ENCODE results near the gene UQCRC2. TPM values are rescaled to one million over a fixed set of nuclear protein-coding genes. Genes with fewer than 3 reads are reported as not detected.

The UQCRC2 gene
- polyA plus RNA-seq, 1 donor (not counting 4 experiments of a cell fraction or from before 2014, with no cell fraction given): 255 TPM

GRCh38 chr16:21952040-21952792 is 945 bp upstream of the UQCRC2 start:
- no peak for DNase-seq (ENCODE audit: low read depth, low spot score)
- Histone ChIP-seq H3K4me1 (ENCODE audit: control insufficient read depth, extremely low read depth, insufficient read depth, low read length) (peaks cover 18% of the 10 kb centered on the region), H3K4me2 (ENCODE audit: control insufficient read depth, extremely low read depth, insufficient read depth, low read depth, low read length) (peak overlapping the region; percentile 94), H4K20me1 (ENCODE audit: control insufficient read depth, extremely low read depth, insufficient read depth, low read length) (peaks cover 4% of the 10 kb centered on the region), H3K9me1 (ENCODE audit: control insufficient read depth, extremely low read depth, insufficient read depth, low read length) (no peaks in the 10 kb centered on the region), H3K36me3 (ENCODE audit: control insufficient read depth in 2 of 2, extremely low read depth in 1 of 2, insufficient read depth in 2 of 2, low read length in 2 of 2) (peaks cover 0 to 15% of the 10 kb centered on the region in 2 experiments), H3K4me3 (ENCODE audit: control insufficient read depth in 2 of 3, extremely low read depth in 1 of 3, insufficient read depth in 2 of 3, low read depth in 1 of 3, low read length in 3 of 3) (peak overlapping the region; percentile 76 to 97 (median 96)), H3K9ac (ENCODE audit: control insufficient read depth, extremely low read depth, insufficient read depth, low read length) (peak overlapping the region; percentile 100), H3K79me2 (ENCODE audit: control insufficient read depth, insufficient read depth, low read length) (peaks cover 56% of the 10 kb centered on the region), H2AFZ (ENCODE audit: control insufficient read depth, low read length) (peak overlapping the region; percentile 91), H3K27me3 (ENCODE audit: control insufficient read depth, extremely low read depth, insufficient read depth, low read length) (no peaks in the 10 kb centered on the region), H3K9me3 (ENCODE audit: control insufficient read depth, low read depth, low read length) (no peaks in the 10 kb centered on the region), H3K27ac (ENCODE audit: control insufficient read depth, insufficient read depth, low read length) (peak overlapping the region; percentile 98)
- FAIRE-seq: no peak
- dilution Hi-C loops (cut with MboI; ENCODE audit: extremely low pct_ligation_motif_present, low sequenced_read_pairs): no loop called here
- TF ChIP-seq CTCF (optimal IDR thresholded peaks at IDR 0.05 in 1 of 3, IDR thresholded peaks at IDR 0.05 in 1 of 3, conservative IDR thresholded peaks at IDR 0.05 in 1 of 3; ENCODE audit: extremely low read depth in 1 of 3, insufficient read depth in 2 of 3, low read length in 3 of 3) (no peak), EZH2 (IDR thresholded peaks at IDR 0.05; ENCODE audit: low read length) (no peak)

GRCh38 chr16:21953541-21953902 is 361 bp downstream of the UQCRC2 start:
- DNase-seq (ENCODE audit: low read depth, low spot score): no peak
- peak overlapping the region; percentile 94 for H3K4me2 ChIP-seq (ENCODE audit: control insufficient read depth, extremely low read depth, insufficient read depth, low read depth, low read length)
- no peaks in the 10 kb centered on the region for H3K27me3 ChIP-seq (ENCODE audit: control insufficient read depth, extremely low read depth, insufficient read depth, low read length)
- H3K36me3 ChIP-seq (ENCODE audit: control insufficient read depth in 2 of 2, extremely low read depth in 1 of 2, insufficient read depth in 2 of 2, low read length in 2 of 2): peaks cover 2 to 23% of the 10 kb centered on the region in 2 experiments
- peaks cover 4% of the 10 kb centered on the region for H4K20me1 ChIP-seq (ENCODE audit: control insufficient read depth, extremely low read depth, insufficient read depth, low read length)
- peak overlapping the region; percentile 100 for H3K9ac ChIP-seq (ENCODE audit: control insufficient read depth, extremely low read depth, insufficient read depth, low read length)
- peak overlapping the region; percentile 76 to 97 (median 96) for H3K4me3 ChIP-seq (ENCODE audit: control insufficient read depth in 2 of 3, extremely low read depth in 1 of 3, insufficient read depth in 2 of 3, low read depth in 1 of 3, low read length in 3 of 3)
- H3K9me3 ChIP-seq (ENCODE audit: control insufficient read depth, low read depth, low read length): no peaks in the 10 kb centered on the region
- no peak for FAIRE-seq
- no peak for TF ChIP-seq EZH2 (IDR thresholded peaks at IDR 0.05; ENCODE audit: low read length)
- TF ChIP-seq CTCF (optimal IDR thresholded peaks at IDR 0.05 in 1 of 3, IDR thresholded peaks at IDR 0.05 in 1 of 3, conservative IDR thresholded peaks at IDR 0.05 in 1 of 3; ENCODE audit: extremely low read depth in 1 of 3, insufficient read depth in 2 of 3, low read length in 3 of 3): no peak
- peaks cover 58% of the 10 kb centered on the region for H3K79me2 ChIP-seq (ENCODE audit: control insufficient read depth, insufficient read depth, low read length)
- H3K4me1 ChIP-seq (ENCODE audit: control insufficient read depth, extremely low read depth, insufficient read depth, low read length): peaks cover 18% of the 10 kb centered on the region
- dilution Hi-C loops (cut with MboI; ENCODE audit: extremely low pct_ligation_motif_present, low sequenced_read_pairs): no loop called here
- no peaks in the 10 kb centered on the region for H3K9me1 ChIP-seq (ENCODE audit: control insufficient read depth, extremely low read depth, insufficient read depth, low read length)
- H2AFZ ChIP-seq (ENCODE audit: control insufficient read depth, low read length): peak overlapping the region; percentile 91
- H3K27ac ChIP-seq (ENCODE audit: control insufficient read depth, insufficient read depth, low read length): peak overlapping the region; percentile 98
